A673 (cell line): Measurements from ENCODE around the gene KIF1A.

Source experiments
- EZH2 ChIP-seq: fragments of 200-600 bp; sonication (generic); IDR thresholded peaks from 2 replicates; pipeline ENCODE4 v1.6.1; 2017; ENCODE audit warnings: borderline replicate concordance, low read depth, mild to moderate bottlenecking, mixed read lengths, antibody characterized with exemption, low read length; ENCODE audit not compliant: poor library complexity, severe bottlenecking
- TF ChIP-seq, protein P1 (sequence below): fragments of 300-800, 200-600 bp; sonication (generic); conservative IDR thresholded peaks from 2 replicates; pipeline ENCODE4 v1.5.1; 2017; ENCODE audit warnings: low read depth, mild to moderate bottlenecking, antibody characterized with exemption, low read length, moderate library complexity, mixed read lengths

DNA sequence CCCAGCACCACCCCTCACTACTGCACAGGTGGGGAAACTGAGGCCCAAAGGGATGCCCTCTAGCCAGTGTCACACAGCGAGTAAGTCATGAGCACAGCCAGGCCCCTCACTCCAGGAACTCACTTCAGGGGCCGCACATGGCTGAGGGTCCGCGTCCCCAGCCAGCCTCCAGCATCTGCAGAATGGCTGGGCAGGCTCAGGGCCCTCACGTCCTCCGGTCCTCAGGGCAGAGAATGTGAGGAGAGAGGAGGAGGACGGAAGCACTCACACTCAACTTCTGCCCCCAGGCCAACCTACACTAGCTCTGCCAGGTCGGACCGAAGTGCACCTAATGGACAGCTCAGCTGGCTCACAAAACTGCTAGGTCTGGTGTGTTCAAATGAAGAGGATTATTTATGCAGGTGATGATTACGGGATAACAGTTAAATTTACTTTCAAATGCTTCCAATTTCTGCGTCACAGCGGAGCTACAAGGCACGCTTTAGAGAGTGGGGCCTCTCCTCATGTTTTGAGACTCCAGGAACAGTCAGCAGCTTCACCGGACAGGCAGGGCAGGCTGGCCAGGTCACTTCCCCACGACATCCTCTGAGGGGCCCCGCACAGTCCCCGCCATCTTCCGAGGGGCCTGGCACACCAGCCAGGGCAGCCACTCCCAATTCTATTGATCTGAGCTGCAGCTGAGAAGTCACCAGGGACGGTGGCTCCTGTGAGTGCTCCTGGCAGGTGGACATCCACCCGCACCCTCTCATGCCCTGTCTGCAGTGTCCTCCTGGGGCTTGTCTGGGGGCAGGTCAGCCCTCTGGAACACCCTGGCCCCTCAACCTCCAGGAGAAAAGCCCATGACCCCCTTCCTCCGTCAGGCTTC is 26.5 kb downstream of the KIF1A start:
- TF ChIP-seq, protein P1, sequence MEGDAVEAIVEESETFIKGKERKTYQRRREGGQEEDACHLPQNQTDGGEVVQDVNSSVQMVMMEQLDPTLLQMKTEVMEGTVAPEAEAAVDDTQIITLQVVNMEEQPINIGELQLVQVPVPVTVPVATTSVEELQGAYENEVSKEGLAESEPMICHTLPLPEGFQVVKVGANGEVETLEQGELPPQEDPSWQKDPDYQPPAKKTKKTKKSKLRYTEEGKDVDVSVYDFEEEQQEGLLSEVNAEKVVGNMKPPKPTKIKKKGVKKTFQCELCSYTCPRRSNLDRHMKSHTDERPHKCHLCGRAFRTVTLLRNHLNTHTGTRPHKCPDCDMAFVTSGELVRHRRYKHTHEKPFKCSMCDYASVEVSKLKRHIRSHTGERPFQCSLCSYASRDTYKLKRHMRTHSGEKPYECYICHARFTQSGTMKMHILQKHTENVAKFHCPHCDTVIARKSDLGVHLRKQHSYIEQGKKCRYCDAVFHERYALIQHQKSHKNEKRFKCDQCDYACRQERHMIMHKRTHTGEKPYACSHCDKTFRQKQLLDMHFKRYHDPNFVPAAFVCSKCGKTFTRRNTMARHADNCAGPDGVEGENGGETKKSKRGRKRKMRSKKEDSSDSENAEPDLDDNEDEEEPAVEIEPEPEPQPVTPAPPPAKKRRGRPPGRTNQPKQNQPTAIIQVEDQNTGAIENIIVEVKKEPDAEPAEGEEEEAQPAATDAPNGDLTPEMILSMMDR = no peak
- no peak for TF ChIP-seq EZH2
